HepG2 (cell line): Measurements from ENCODE around the gene POLR1C. TPM values are rescaled to one million over a fixed set of nuclear protein-coding genes. Genes with fewer than 3 reads are reported as not detected.

ENCODE experiments used
- ARNT2 ChIP-seq: sonication (generic); formaldehyde crosslinking; IDR thresholded peaks from 2 replicates; pipeline ENCODE4 v1.8.0; 2022; ENCODE audit warnings: mild to moderate bottlenecking, low read depth, missing genetic modification reagents, moderate library complexity
- CHD4 ChIP-seq: fragments of 200-600 bp; sonication (generic); IDR thresholded peaks from 2 replicates; pipeline ENCODE4 v1.7.0; 2017; ENCODE audit warnings: mild to moderate bottlenecking, low read length, borderline replicate concordance
- FOXA1 ChIP-seq, 2 experiments: fragments of 450-650 bp in 1 of 2; sonication (generic) in 1 of 2; formaldehyde crosslinking in 1 of 2; IDR thresholded peaks; 2 replicates each; pipeline versions ENCODE4 v1.4.0 to v1.6.1; 2016 to 2020; ENCODE audit warnings: missing genetic modification reagents in 1 of 2
- GABPA ChIP-seq, 2 experiments: IDR thresholded peaks; 2 replicates each; pipeline ENCODE4 v1.6.1; 2011 to 2016; ENCODE audit warnings: low read depth in 2 of 2, low read length in 1 of 2, missing biosample characterization in 1 of 2, missing genetic modification characterization in 1 of 2
- HMG20B ChIP-seq: conservative IDR thresholded peaks from 2 replicates; pipeline ENCODE4 v1.6.1; 2016; ENCODE audit warnings: missing genetic modification reagents, missing compliant biosample characterization
- NPAS2 ChIP-seq: sonication (generic); formaldehyde crosslinking; IDR thresholded peaks from 2 replicates; pipeline ENCODE4 v1.8.0; 2022; ENCODE audit warnings: mild to moderate bottlenecking, missing genetic modification reagents, borderline replicate concordance
- SNRNP70 ChIP-seq: fragments of 200-400 bp; formaldehyde crosslinking; IDR thresholded peaks from 2 replicates; pipeline ENCODE4 v1.6.1; 2017; ENCODE audit warnings: mild to moderate bottlenecking, low read depth, low read length, moderate library complexity
- TFDP1 ChIP-seq: IDR thresholded peaks from 2 replicates; pipeline ENCODE4 v1.6.1; 2016; ENCODE audit warnings: missing compliant biosample characterization, missing genetic modification reagents, borderline replicate concordance
- ZBTB40 ChIP-seq, 2 experiments: fragments of 450-650 bp in 1 of 2; sonication (generic) in 1 of 2; formaldehyde crosslinking in 1 of 2; IDR thresholded peaks; 2 replicates each; pipeline versions ENCODE4 v1.6.1 to v1.8.0; 2016 to 2022; ENCODE audit warnings: antibody characterized with exemption in 1 of 2, mild to moderate bottlenecking in 1 of 2, missing genetic modification reagents in 1 of 2
- ZC3H13 ChIP-seq: sonication (generic); formaldehyde crosslinking; IDR thresholded peaks from 2 replicates; pipeline ENCODE4 v1.8.1; 2023; ENCODE audit warnings: mild to moderate bottlenecking, missing genetic modification reagents, moderate library complexity
- ZFP36L1 ChIP-seq: sonication (generic); formaldehyde crosslinking; IDR thresholded peaks from 2 replicates; pipeline ENCODE4 v1.8.0; 2022; ENCODE audit warnings: mild to moderate bottlenecking, missing genetic modification reagents, moderate library complexity
- ZNF274 ChIP-seq: sonication (generic); formaldehyde crosslinking; IDR thresholded peaks from 2 replicates; pipeline ENCODE4 v1.5.1; 2020; ENCODE audit warnings: mild to moderate bottlenecking, missing genetic modification reagents
- ZNF441 ChIP-seq: sonication (generic); formaldehyde crosslinking; IDR thresholded peaks from 2 replicates; pipeline ENCODE4 v1.7.0; 2021; ENCODE audit warnings: missing genetic modification reagents, borderline replicate concordance
- ZNF496 ChIP-seq: sonication (generic); formaldehyde crosslinking; IDR thresholded peaks from 2 replicates; pipeline ENCODE4 v1.8.1; 2023; ENCODE audit warnings: mild to moderate bottlenecking, moderate library complexity, missing genetic modification reagents; ENCODE audit not compliant: insufficient replicate concordance
- ZNF781 ChIP-seq: sonication (generic); formaldehyde crosslinking; IDR thresholded peaks from 2 replicates; pipeline ENCODE4 v1.5.1; 2020; ENCODE audit warnings: borderline replicate concordance, mild to moderate bottlenecking, missing genetic modification reagents; ENCODE audit errors: not compliant biosample characterization
- polyA plus RNA-seq, 8 experiments: library from polyadenylated mRNA; depleted of rRNA in 3 of 8; stranded (reverse) in 7 of 8; unstranded in 1 of 8; fragments of >200 nt; fragmentation: Illumina TruSeq in 4 of 8; extraction: Trizol in 4 of 8; gene quantifications; 2 replicates each; pipeline versions ENCODE4 v1.2.1 to v1.2.3, GENCODE V29; 2011 to 2016; ENCODE audit warnings: low read depth in 4 of 8, missing spikeins in 1 of 8, mixed read lengths in 1 of 8; ENCODE audit not compliant: insufficient read depth in 1 of 8
- total RNA-seq, 5 experiments: library from RNA; depleted of rRNA; stranded (reverse); fragments of >200 nt; fragmentation: Illumina TruSeq; extraction: Trizol; gene quantifications; 2 replicates each; pipeline ENCODE4 v1.2.3, GENCODE V29; 2016; ENCODE audit warnings: low read depth in 1 of 5
- TF ChIP-seq, protein P1 (sequence below): sonication (generic); formaldehyde crosslinking; IDR thresholded peaks from 2 replicates; pipeline ENCODE4 v1.4.0; 2020; ENCODE audit warnings: mild to moderate bottlenecking, low read depth, missing genetic modification reagents
- TF ChIP-seq, protein P2 (sequence below): sonication (generic); formaldehyde crosslinking; conservative IDR thresholded peaks from 2 replicates; pipeline ENCODE4 v1.4.0; 2020; ENCODE audit warnings: missing genetic modification reagents

Gene POLR1C
- total and polyA plus RNA-seq, 2 of the 13 experiments (the other 11 are each of a cell fraction or from before 2014, with no cell fraction given): 62.6 to 72.2 TPM

DNA sequence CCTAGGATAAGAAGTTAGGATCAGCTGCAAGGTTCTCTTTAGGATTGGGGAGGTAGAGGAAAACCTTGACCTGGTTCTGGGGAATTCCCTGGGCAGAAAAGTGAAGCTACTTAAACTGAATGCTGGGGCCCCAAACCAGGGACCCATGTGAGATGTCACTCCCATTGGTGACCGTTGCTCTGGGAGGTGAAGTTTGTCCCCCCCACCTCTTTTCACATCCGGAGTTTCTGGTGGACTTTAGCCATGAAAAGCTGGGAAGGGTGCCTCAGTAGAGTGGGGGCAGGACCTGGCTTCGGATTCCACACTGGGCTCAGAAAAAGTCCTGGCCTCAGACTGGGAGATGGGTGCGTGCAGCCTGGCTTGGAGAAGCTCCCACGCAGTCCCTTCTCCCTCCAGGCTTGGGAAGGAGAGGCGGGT, 26.4 kb upstream of the POLR1C start (continued):
- no peak for TF ChIP-seq GABPA (IDR thresholded peaks at IDR 0.05; ENCODE audit: low read depth, low read length)
- TF ChIP-seq GABPA (CRISPR knock-in tag; IDR thresholded peaks at IDR 0.05; ENCODE audit: low read depth): peak; percentile 70; the same call in 1 of the 2 replicates
- TF ChIP-seq FOXA1 (IDR thresholded peaks at IDR 0.05): no peak
- TF ChIP-seq FOXA1 (CRISPR knock-in tag; IDR thresholded peaks at IDR 0.05): no peak
- TF ChIP-seq ZNF496 (CRISPR knock-in tag): no peak
- TF ChIP-seq ZBTB40 (IDR thresholded peaks at IDR 0.05): no peak
- 0 out of 2 replicates have a peak, but pooled peaks have one; percentile 72 for TF ChIP-seq ZBTB40 (CRISPR knock-in tag; IDR thresholded peaks at IDR 0.05)
- no peak for TF ChIP-seq SNRNP70
- 0 out of 2 replicates have a peak, but pooled peaks have one; percentile 58 for TF ChIP-seq ARNT2 (CRISPR knock-in tag)
- TF ChIP-seq CHD4: no peak
- TF ChIP-seq, protein P1, sequence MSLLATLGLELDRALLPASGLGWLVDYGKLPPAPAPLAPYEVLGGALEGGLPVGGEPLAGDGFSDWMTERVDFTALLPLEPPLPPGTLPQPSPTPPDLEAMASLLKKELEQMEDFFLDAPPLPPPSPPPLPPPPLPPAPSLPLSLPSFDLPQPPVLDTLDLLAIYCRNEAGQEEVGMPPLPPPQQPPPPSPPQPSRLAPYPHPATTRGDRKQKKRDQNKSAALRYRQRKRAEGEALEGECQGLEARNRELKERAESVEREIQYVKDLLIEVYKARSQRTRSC (CRISPR knock-in tag): no peak
- no peak for TF ChIP-seq ZNF274 (CRISPR knock-in tag)
- TF ChIP-seq, protein P2, sequence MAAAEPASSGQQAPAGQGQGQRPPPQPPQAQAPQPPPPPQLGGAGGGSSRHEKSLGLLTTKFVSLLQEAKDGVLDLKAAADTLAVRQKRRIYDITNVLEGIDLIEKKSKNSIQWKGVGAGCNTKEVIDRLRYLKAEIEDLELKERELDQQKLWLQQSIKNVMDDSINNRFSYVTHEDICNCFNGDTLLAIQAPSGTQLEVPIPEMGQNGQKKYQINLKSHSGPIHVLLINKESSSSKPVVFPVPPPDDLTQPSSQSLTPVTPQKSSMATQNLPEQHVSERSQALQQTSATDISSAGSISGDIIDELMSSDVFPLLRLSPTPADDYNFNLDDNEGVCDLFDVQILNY (CRISPR knock-in tag): no peak
- no peak for TF ChIP-seq TFDP1 (CRISPR knock-in tag)
- 0 out of 2 replicates have a peak, but pooled peaks have one; percentile 72 for TF ChIP-seq ZC3H13 (CRISPR knock-in tag)
- no peak for TF ChIP-seq HMG20B (CRISPR knock-in tag)
- no peak for TF ChIP-seq NPAS2
- TF ChIP-seq ZNF441 (CRISPR knock-in tag): no peak; the same call in 1 of the 2 replicates
- TF ChIP-seq ZFP36L1: 0 out of 2 replicates have a peak, but pooled peaks have one; percentile 32
- no peak for TF ChIP-seq ZNF781 (CRISPR knock-in tag)
